HCT116 (cell line): ENCODE results near the gene BSG. TPM values are rescaled to one million over a fixed set of nuclear protein-coding genes. Genes with fewer than 3 reads are reported as not detected.
A peak's percentile ranks its signal among the peaks of the same experiment; 100 is the strongest.

Source experiments
- ATAC-seq: fragments of 200-7000 bp; cut with Tn5 transposase; 2 replicates; pipeline ENCODE4 v1.9.1; 2020; ENCODE audit warnings: mild to moderate bottlenecking, moderate library complexity
- BruUV-seq: library from RNA; stranded (reverse); fragments of 400-500 nt; replicated peaks from 2 replicates; lab custom pipeline; 2021; lab: Mats Ljungman, UMichigan
- CTCF ChIA-PET: fragments of 300-600 bp; sonication (Branson Sonifier 250); formaldehyde crosslinking; loops from one replicate; lab custom pipeline; 2021; ENCODE audit warnings: antibody characterized with exemption; lab: Charles Lee
- POLR2A ChIA-PET: fragments of 300-600, 350-600 bp; sonication (Branson Sonifier 250); formaldehyde crosslinking; loops from one replicate; lab custom pipeline; 2021; ENCODE audit warnings: antibody characterized with exemption; lab: Charles Lee
- RAD21 ChIA-PET, 2 experiments: fragments of 300-600 bp; sonication (Branson Sonifier 250); formaldehyde crosslinking; loops; one replicate each; lab custom pipeline; 2023; ENCODE audit warnings: low total read pairs in 2 of 2; ENCODE audit not compliant: uncharacterized antibody in 2 of 2, unreplicated experiment in 2 of 2, low non-redundant PET in 1 of 2; lab: Charles Lee
- DNase-seq: peaks from one replicate; pipeline ENCODE4 v3.0.0-alpha.2; 2010; ENCODE audit warnings: low read depth, low spot score
- H2AFZ ChIP-seq: fragments of 200-600 bp; shearing (Covaris generic), sonication (generic); 2 replicates; pipeline ENCODE4 v1.6.1; 2017; ENCODE audit warnings: low read depth, mixed run types, mixed read lengths, antibody characterized with exemption, low read length; ENCODE audit not compliant: poor library complexity, severe bottlenecking
- H3K27ac ChIP-seq: 2 replicates; pipeline ENCODE4 v1.5.1; 2012; ENCODE audit warnings: low read depth, low read length
- H3K27me3 ChIP-seq: fragments of 200-600 bp; sonication (generic); 2 replicates; pipeline ENCODE4 v1.6.1; 2016; ENCODE audit warnings: mixed run types, low read length, mixed read lengths; ENCODE audit not compliant: insufficient read depth
- H3K36me3 ChIP-seq, 2 experiments: fragments of 200-500 bp in 1 of 2; fragments of 200-600 bp in 1 of 2; sonication (Bioruptor generic) in 1 of 2; sonication (generic) in 1 of 2; 2 replicates each; pipeline versions ENCODE4 v1.5.1 to v1.6.1; 2014 to 2016; ENCODE audit warnings: low read length in 2 of 2, inconsistent platforms in 1 of 2, mixed read lengths in 1 of 2, mixed run types in 1 of 2; ENCODE audit not compliant: insufficient read depth in 2 of 2, control insufficient read depth in 1 of 2
- H3K4me1 ChIP-seq, 2 experiments: fragments of 200-600 bp in 1 of 2; sonication (generic) in 1 of 2; 2 replicates each; pipeline versions ENCODE4 v1.5.1 to v1.6.1; 2012 to 2017; ENCODE audit warnings: low read length in 2 of 2, inconsistent platforms in 1 of 2, mild to moderate bottlenecking in 1 of 2, mixed read lengths in 1 of 2, mixed run types in 1 of 2, moderate library complexity in 1 of 2; ENCODE audit not compliant: insufficient read depth in 2 of 2, control insufficient read depth in 1 of 2
- H3K4me2 ChIP-seq: fragments of 200-600 bp; sonication (generic); 2 replicates; pipeline ENCODE4 v1.6.1; 2017; ENCODE audit warnings: mixed run types, low read length, mixed read lengths
- H3K4me3 ChIP-seq, 2 experiments: fragments of 200-600 bp in 1 of 2; sonication (generic) in 1 of 2; replicated peaks in 1 of 2; 2 replicates each; pipeline ENCODE4 v1.5.1; 2011 to 2016; ENCODE audit warnings: low read length in 2 of 2, control low read depth in 1 of 2, low read depth in 1 of 2, mild to moderate bottlenecking in 1 of 2, mixed read lengths in 1 of 2, mixed run types in 1 of 2
- H3K79me2 ChIP-seq: fragments of 200-600 bp; sonication (generic); 2 replicates; pipeline ENCODE4 v1.6.1; 2017; ENCODE audit warnings: mild to moderate bottlenecking, mixed run types, low read length, moderate library complexity, mixed read lengths; ENCODE audit not compliant: insufficient read depth
- H3K9ac ChIP-seq: fragments of 200-600 bp; sonication (generic); 2 replicates; pipeline ENCODE4 v1.6.1; 2016; ENCODE audit warnings: low read length, mixed read lengths
- H3K9me2 ChIP-seq: fragments of 200-600 bp; sonication (generic), shearing (Covaris generic); 2 replicates; pipeline ENCODE4 v1.6.1; 2017; ENCODE audit warnings: mixed run types, mild to moderate bottlenecking, moderate library complexity; ENCODE audit not compliant: insufficient read depth
- H3K9me3 ChIP-seq, 2 experiments: fragments of 200-500 bp in 1 of 2; fragments of 200-600 bp in 1 of 2; sonication (Bioruptor generic) in 1 of 2; sonication (generic) in 1 of 2; 2 replicates each; pipeline ENCODE4 v1.6.1; 2014 to 2017; ENCODE audit warnings: low read length in 2 of 2, mixed read lengths in 2 of 2, inconsistent platforms in 1 of 2, low read depth in 1 of 2, mild to moderate bottlenecking in 1 of 2, mixed run types in 1 of 2, moderate library complexity in 1 of 2; ENCODE audit not compliant: control insufficient read depth in 1 of 2, insufficient read depth in 1 of 2
- H4K20me1 ChIP-seq: fragments of 200-600 bp; sonication (generic), shearing (Covaris generic); 2 replicates; pipeline ENCODE4 v1.6.1; 2017; ENCODE audit warnings: mixed run types, mild to moderate bottlenecking, moderate library complexity; ENCODE audit not compliant: insufficient read depth
- CBX3 ChIP-seq: IDR thresholded peaks from 2 replicates; pipeline ENCODE4 v1.6.1; 2012; ENCODE audit warnings: low read depth
- JUND ChIP-seq: IDR thresholded peaks from 2 replicates; pipeline ENCODE4 v1.6.1; 2012
- SRF ChIP-seq: IDR thresholded peaks from 2 replicates; pipeline ENCODE4 v1.6.1; 2012; ENCODE audit warnings: low read depth
- YY1 ChIP-seq: IDR thresholded peaks from 2 replicates; pipeline ENCODE4 v1.6.1; 2011; ENCODE audit warnings: low read length, low read depth, moderate library complexity, mild to moderate bottlenecking; ENCODE audit not compliant: insufficient replicate concordance; ENCODE audit errors: extremely low read depth
- ZNF274 ChIP-seq: fragments of 200-500 bp; sonication (Bioruptor generic); IDR thresholded peaks from 2 replicates; pipeline ENCODE4 v1.6.1; 2014; ENCODE audit warnings: mild to moderate bottlenecking, low read depth, low read length, inconsistent platforms
- intact Hi-C: fragments of 100-400 bp; cut with micrococcal nuclease; formaldehyde crosslinking; loops from 2 replicates; pipeline ENCODE4 v1.10.0; 2022
- total RNA-seq: library from RNA; stranded (reverse); gene quantifications from one replicate; pipeline ENCODE4 v1.2.1, GENCODE V29; 2021; ENCODE audit not compliant: unreplicated experiment
- TF ChIP-seq, protein P1 (sequence below), 3 experiments: fragments of 200-600 bp in 1 of 3; sonication (generic) in 1 of 3; IDR thresholded peaks in 2 of 3; conservative IDR thresholded peaks in 1 of 3; 2 replicates each; pipeline ENCODE4 v1.5.1; 2012 to 2017; ENCODE audit warnings: low read depth in 2 of 3, low read length in 2 of 3, antibody characterized with exemption in 1 of 3, borderline replicate concordance in 1 of 3, control low read depth in 1 of 3, mild to moderate bottlenecking in 1 of 3, mixed read lengths in 1 of 3, mixed run types in 1 of 3, moderate library complexity in 1 of 3; ENCODE audit not compliant: insufficient read depth in 1 of 3
- TF ChIP-seq, protein P2 (sequence below): IDR thresholded peaks from 2 replicates; pipeline ENCODE4 v1.6.1; 2012; ENCODE audit warnings: low read depth
- TF ChIP-seq, protein P3 (sequence below): IDR thresholded peaks from 2 replicates; pipeline ENCODE4 v1.6.1; 2012
- TF ChIP-seq, protein P4 (sequence below): IDR thresholded peaks from 2 replicates; pipeline ENCODE4 v1.6.1; 2011; ENCODE audit warnings: mild to moderate bottlenecking, low read length, moderate library complexity; ENCODE audit not compliant: insufficient replicate concordance; ENCODE audit errors: extremely low read depth

Gene BSG
- total RNA-seq, 1 experiment from 2014 or later: 603 TPM

DNA sequence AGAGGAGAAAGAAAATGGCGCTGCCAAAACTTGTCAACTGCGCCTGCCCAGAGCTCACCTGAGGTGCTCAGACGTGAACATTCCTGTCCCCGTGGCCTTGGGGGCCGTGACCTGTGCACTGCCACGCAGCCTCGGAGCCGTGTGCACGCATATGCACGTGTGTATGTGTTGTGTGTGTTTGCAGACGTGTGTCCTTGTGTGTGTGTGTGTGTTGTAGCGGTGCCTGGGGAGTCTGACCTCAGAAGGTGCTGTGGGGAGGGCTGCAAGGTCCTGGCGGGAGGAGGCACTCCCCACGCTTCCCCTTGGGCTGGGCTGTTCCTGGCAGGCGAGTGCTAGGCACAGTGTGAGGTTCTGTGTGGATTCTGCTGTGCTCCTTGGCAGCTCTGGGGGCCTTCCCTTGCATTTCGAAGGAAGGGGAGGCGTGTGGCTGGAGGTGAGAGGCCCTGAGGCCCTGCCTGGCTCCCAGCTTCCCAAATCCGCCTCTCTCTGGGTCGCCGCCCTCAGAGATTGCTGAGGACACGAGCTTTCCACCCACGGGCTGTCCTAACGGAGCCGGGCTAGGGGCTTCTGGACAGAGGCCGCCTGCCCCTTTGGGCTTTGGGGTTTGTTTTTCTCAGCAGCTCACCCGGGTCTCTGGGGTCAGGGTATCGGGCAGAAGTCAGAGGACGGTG lies 4.5 kb downstream of the BSG start:
- no peak overlapping the region for H3K4me3 ChIP-seq
- POLR2A ChIA-PET: no interaction called here

More for the DNA sequence above, 4.5 kb downstream of the BSG start:
- TF ChIP-seq JUND: no peak
- no peak for TF ChIP-seq ZNF274
- TF ChIP-seq, protein P1, sequence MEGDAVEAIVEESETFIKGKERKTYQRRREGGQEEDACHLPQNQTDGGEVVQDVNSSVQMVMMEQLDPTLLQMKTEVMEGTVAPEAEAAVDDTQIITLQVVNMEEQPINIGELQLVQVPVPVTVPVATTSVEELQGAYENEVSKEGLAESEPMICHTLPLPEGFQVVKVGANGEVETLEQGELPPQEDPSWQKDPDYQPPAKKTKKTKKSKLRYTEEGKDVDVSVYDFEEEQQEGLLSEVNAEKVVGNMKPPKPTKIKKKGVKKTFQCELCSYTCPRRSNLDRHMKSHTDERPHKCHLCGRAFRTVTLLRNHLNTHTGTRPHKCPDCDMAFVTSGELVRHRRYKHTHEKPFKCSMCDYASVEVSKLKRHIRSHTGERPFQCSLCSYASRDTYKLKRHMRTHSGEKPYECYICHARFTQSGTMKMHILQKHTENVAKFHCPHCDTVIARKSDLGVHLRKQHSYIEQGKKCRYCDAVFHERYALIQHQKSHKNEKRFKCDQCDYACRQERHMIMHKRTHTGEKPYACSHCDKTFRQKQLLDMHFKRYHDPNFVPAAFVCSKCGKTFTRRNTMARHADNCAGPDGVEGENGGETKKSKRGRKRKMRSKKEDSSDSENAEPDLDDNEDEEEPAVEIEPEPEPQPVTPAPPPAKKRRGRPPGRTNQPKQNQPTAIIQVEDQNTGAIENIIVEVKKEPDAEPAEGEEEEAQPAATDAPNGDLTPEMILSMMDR (IDR thresholded peaks at IDR 0.05 in 2 of 3, conservative IDR thresholded peaks at IDR 0.05 in 1 of 3; ENCODE audit: borderline replicate concordance in 1 of 3, insufficient read depth in 1 of 3, low read depth in 2 of 3, low read length in 2 of 3): no peak
- no peak for TF ChIP-seq YY1
- TF ChIP-seq, protein P2, sequence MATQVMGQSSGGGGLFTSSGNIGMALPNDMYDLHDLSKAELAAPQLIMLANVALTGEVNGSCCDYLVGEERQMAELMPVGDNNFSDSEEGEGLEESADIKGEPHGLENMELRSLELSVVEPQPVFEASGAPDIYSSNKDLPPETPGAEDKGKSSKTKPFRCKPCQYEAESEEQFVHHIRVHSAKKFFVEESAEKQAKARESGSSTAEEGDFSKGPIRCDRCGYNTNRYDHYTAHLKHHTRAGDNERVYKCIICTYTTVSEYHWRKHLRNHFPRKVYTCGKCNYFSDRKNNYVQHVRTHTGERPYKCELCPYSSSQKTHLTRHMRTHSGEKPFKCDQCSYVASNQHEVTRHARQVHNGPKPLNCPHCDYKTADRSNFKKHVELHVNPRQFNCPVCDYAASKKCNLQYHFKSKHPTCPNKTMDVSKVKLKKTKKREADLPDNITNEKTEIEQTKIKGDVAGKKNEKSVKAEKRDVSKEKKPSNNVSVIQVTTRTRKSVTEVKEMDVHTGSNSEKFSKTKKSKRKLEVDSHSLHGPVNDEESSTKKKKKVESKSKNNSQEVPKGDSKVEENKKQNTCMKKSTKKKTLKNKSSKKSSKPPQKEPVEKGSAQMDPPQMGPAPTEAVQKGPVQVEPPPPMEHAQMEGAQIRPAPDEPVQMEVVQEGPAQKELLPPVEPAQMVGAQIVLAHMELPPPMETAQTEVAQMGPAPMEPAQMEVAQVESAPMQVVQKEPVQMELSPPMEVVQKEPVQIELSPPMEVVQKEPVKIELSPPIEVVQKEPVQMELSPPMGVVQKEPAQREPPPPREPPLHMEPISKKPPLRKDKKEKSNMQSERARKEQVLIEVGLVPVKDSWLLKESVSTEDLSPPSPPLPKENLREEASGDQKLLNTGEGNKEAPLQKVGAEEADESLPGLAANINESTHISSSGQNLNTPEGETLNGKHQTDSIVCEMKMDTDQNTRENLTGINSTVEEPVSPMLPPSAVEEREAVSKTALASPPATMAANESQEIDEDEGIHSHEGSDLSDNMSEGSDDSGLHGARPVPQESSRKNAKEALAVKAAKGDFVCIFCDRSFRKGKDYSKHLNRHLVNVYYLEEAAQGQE: no peak
- TF ChIP-seq, protein P3, sequence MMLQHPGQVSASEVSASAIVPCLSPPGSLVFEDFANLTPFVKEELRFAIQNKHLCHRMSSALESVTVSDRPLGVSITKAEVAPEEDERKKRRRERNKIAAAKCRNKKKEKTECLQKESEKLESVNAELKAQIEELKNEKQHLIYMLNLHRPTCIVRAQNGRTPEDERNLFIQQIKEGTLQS: no peak
- TF ChIP-seq, protein P4, sequence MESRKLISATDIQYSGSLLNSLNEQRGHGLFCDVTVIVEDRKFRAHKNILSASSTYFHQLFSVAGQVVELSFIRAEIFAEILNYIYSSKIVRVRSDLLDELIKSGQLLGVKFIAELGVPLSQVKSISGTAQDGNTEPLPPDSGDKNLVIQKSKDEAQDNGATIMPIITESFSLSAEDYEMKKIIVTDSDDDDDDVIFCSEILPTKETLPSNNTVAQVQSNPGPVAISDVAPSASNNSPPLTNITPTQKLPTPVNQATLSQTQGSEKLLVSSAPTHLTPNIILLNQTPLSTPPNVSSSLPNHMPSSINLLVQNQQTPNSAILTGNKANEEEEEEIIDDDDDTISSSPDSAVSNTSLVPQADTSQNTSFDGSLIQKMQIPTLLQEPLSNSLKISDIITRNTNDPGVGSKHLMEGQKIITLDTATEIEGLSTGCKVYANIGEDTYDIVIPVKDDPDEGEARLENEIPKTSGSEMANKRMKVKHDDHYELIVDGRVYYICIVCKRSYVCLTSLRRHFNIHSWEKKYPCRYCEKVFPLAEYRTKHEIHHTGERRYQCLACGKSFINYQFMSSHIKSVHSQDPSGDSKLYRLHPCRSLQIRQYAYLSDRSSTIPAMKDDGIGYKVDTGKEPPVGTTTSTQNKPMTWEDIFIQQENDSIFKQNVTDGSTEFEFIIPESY: no peak
- no peak for TF ChIP-seq SRF
- TF ChIP-seq CBX3: no peak
- Histone ChIP-seq H3K27ac (peak overlapping the region; percentile 30; the same call in 1 of the 2 replicates), H4K20me1 (peaks cover 6% of the 10 kb centered on the region; the same call in 1 of the 2 replicates), H3K36me3 (peaks cover 13 to 48% of the 10 kb centered on the region in 2 experiments), H3K9ac (no peak overlapping the region), H2AFZ (no peak overlapping the region), H3K4me1 (peaks cover 2 to 17% of the 10 kb centered on the region in 2 experiments; a peak in 3 of 4 replicates), H3K4me2 (no peak overlapping the region), H3K9me2 (no peaks in the 10 kb centered on the region), H3K27me3 (no peaks in the 10 kb centered on the region), H3K9me3 (no peaks in the 10 kb centered on the region), H3K79me2 (peaks cover 86% of the 10 kb centered on the region)
- CTCF ChIA-PET: interaction anchor here (0.7 to 1.6 kb wide), 2 partner anchors 12 to 66 kb away, joined by 3 to 4 read pairs; no protein-coding TSS in a partner anchor
- DNase-seq (no peak), ATAC-seq (no peak)
- BruUV-seq: no TSS peak
- intact Hi-C loops: no loop called here
- RAD21 ChIA-PET: interaction anchor here in 1 of 2 experiments (0.6 kb wide), 1 partner anchor 127 kb away, joined by 3 read pairs; no protein-coding TSS in a partner anchor
